HCT116 (cell line): ENCODE measurements around the gene PRPF8. TPM values are rescaled to one million over a fixed set of nuclear protein-coding genes. Genes with fewer than 3 reads are reported as not detected.

Experiments used
- ATAC-seq: fragments of 200-7000 bp; cut with Tn5 transposase; 2 replicates; pipeline ENCODE4 v1.9.1; 2020; ENCODE audit warnings: mild to moderate bottlenecking, moderate library complexity
- BruUV-seq: library from RNA; stranded (reverse); fragments of 400-500 nt; replicated peaks from 2 replicates; lab custom pipeline; 2021; lab: Mats Ljungman, UMichigan
- CTCF ChIA-PET: fragments of 300-600 bp; sonication (Branson Sonifier 250); formaldehyde crosslinking; loops from one replicate; lab custom pipeline; 2021; ENCODE audit warnings: antibody characterized with exemption; lab: Charles Lee
- POLR2A ChIA-PET: fragments of 300-600, 350-600 bp; sonication (Branson Sonifier 250); formaldehyde crosslinking; loops from one replicate; lab custom pipeline; 2021; ENCODE audit warnings: antibody characterized with exemption; lab: Charles Lee
- RAD21 ChIA-PET, 2 experiments: fragments of 300-600 bp; sonication (Branson Sonifier 250); formaldehyde crosslinking; loops; one replicate each; lab custom pipeline; 2023; ENCODE audit warnings: low total read pairs in 2 of 2; ENCODE audit not compliant: uncharacterized antibody in 2 of 2, unreplicated experiment in 2 of 2, low non-redundant PET in 1 of 2; lab: Charles Lee
- DNase-seq: peaks from one replicate; pipeline ENCODE4 v3.0.0-alpha.2; 2010; ENCODE audit warnings: low read depth, low spot score
- H2AFZ ChIP-seq: fragments of 200-600 bp; shearing (Covaris generic), sonication (generic); 2 replicates; pipeline ENCODE4 v1.6.1; 2017; ENCODE audit warnings: low read depth, mixed run types, mixed read lengths, antibody characterized with exemption, low read length; ENCODE audit not compliant: poor library complexity, severe bottlenecking
- H3K27ac ChIP-seq: 2 replicates; pipeline ENCODE4 v1.5.1; 2012; ENCODE audit warnings: low read depth, low read length
- H3K27me3 ChIP-seq: fragments of 200-600 bp; sonication (generic); 2 replicates; pipeline ENCODE4 v1.6.1; 2016; ENCODE audit warnings: mixed run types, low read length, mixed read lengths; ENCODE audit not compliant: insufficient read depth
- H3K36me3 ChIP-seq, 2 experiments: fragments of 200-500 bp in 1 of 2; fragments of 200-600 bp in 1 of 2; sonication (Bioruptor generic) in 1 of 2; sonication (generic) in 1 of 2; 2 replicates each; pipeline versions ENCODE4 v1.5.1 to v1.6.1; 2014 to 2016; ENCODE audit warnings: low read length in 2 of 2, inconsistent platforms in 1 of 2, mixed read lengths in 1 of 2, mixed run types in 1 of 2; ENCODE audit not compliant: insufficient read depth in 2 of 2, control insufficient read depth in 1 of 2
- H3K4me1 ChIP-seq, 2 experiments: fragments of 200-600 bp in 1 of 2; sonication (generic) in 1 of 2; 2 replicates each; pipeline versions ENCODE4 v1.5.1 to v1.6.1; 2012 to 2017; ENCODE audit warnings: low read length in 2 of 2, inconsistent platforms in 1 of 2, mild to moderate bottlenecking in 1 of 2, mixed read lengths in 1 of 2, mixed run types in 1 of 2, moderate library complexity in 1 of 2; ENCODE audit not compliant: insufficient read depth in 2 of 2, control insufficient read depth in 1 of 2
- H3K4me2 ChIP-seq: fragments of 200-600 bp; sonication (generic); 2 replicates; pipeline ENCODE4 v1.6.1; 2017; ENCODE audit warnings: mixed run types, low read length, mixed read lengths
- H3K4me3 ChIP-seq, 2 experiments: fragments of 200-600 bp in 1 of 2; sonication (generic) in 1 of 2; replicated peaks in 1 of 2; 2 replicates each; pipeline ENCODE4 v1.5.1; 2011 to 2016; ENCODE audit warnings: low read length in 2 of 2, control low read depth in 1 of 2, low read depth in 1 of 2, mild to moderate bottlenecking in 1 of 2, mixed read lengths in 1 of 2, mixed run types in 1 of 2
- H3K79me2 ChIP-seq: fragments of 200-600 bp; sonication (generic); 2 replicates; pipeline ENCODE4 v1.6.1; 2017; ENCODE audit warnings: mild to moderate bottlenecking, mixed run types, low read length, moderate library complexity, mixed read lengths; ENCODE audit not compliant: insufficient read depth
- H3K9ac ChIP-seq: fragments of 200-600 bp; sonication (generic); 2 replicates; pipeline ENCODE4 v1.6.1; 2016; ENCODE audit warnings: low read length, mixed read lengths
- H3K9me2 ChIP-seq: fragments of 200-600 bp; sonication (generic), shearing (Covaris generic); 2 replicates; pipeline ENCODE4 v1.6.1; 2017; ENCODE audit warnings: mixed run types, mild to moderate bottlenecking, moderate library complexity; ENCODE audit not compliant: insufficient read depth
- H3K9me3 ChIP-seq, 2 experiments: fragments of 200-500 bp in 1 of 2; fragments of 200-600 bp in 1 of 2; sonication (Bioruptor generic) in 1 of 2; sonication (generic) in 1 of 2; 2 replicates each; pipeline ENCODE4 v1.6.1; 2014 to 2017; ENCODE audit warnings: low read length in 2 of 2, mixed read lengths in 2 of 2, inconsistent platforms in 1 of 2, low read depth in 1 of 2, mild to moderate bottlenecking in 1 of 2, mixed run types in 1 of 2, moderate library complexity in 1 of 2; ENCODE audit not compliant: control insufficient read depth in 1 of 2, insufficient read depth in 1 of 2
- H4K20me1 ChIP-seq: fragments of 200-600 bp; sonication (generic), shearing (Covaris generic); 2 replicates; pipeline ENCODE4 v1.6.1; 2017; ENCODE audit warnings: mixed run types, mild to moderate bottlenecking, moderate library complexity; ENCODE audit not compliant: insufficient read depth
- TCF7L2 ChIP-seq: IDR thresholded peaks from 2 replicates; pipeline ENCODE4 v1.7.0; 2011; ENCODE audit warnings: borderline replicate concordance, inconsistent platforms; ENCODE audit not compliant: insufficient read depth, insufficient read length; ENCODE audit errors: extremely low read depth
- intact Hi-C: fragments of 100-400 bp; cut with micrococcal nuclease; formaldehyde crosslinking; loops from 2 replicates; pipeline ENCODE4 v1.10.0; 2022
- total RNA-seq: library from RNA; stranded (reverse); gene quantifications from one replicate; pipeline ENCODE4 v1.2.1, GENCODE V29; 2021; ENCODE audit not compliant: unreplicated experiment
- TF ChIP-seq, protein P1 (sequence below): IDR thresholded peaks from 2 replicates; pipeline ENCODE4 v1.6.1; 2012

Gene PRPF8
- total RNA-seq, 1 experiment from 2014 or later, result 386 TPM

- H3K9ac ChIP-seq, result no peak overlapping the region
- ATAC-seq (no peak), DNase-seq (no peak)
- no peaks in the 10 kb centered on the region for H3K79me2 ChIP-seq
- peaks cover 14 to 27% of the 10 kb centered on the region in 2 experiments for H3K4me1 ChIP-seq
- POLR2A ChIA-PET, result interaction anchor here (1.4 kb wide), 1 partner anchor 10 kb away, joined by 3 read pairs; no protein-coding TSS in a partner anchor
- no peaks in the 10 kb centered on the region for H3K9me3 ChIP-seq
- H4K20me1 ChIP-seq, result no peaks in the 10 kb centered on the region
- H3K27me3 ChIP-seq, result no peaks in the 10 kb centered on the region
- no peak for TF ChIP-seq TCF7L2
- intact Hi-C loops, result no loop called here
- no TSS peak for BruUV-seq
- no peak overlapping the region for H2AFZ ChIP-seq
- CTCF ChIA-PET, result interaction anchor here (1.7 kb wide), 1 partner anchor 10 kb away, joined by 6 read pairs; no protein-coding TSS in a partner anchor
- H3K4me3 ChIP-seq, result no peak overlapping the region
- H3K4me2 ChIP-seq, result no peak overlapping the region
- no peak overlapping the region for H3K27ac ChIP-seq
- H3K9me2 ChIP-seq, result no peaks in the 10 kb centered on the region
- RAD21 ChIA-PET, result no interaction called here
- H3K36me3 ChIP-seq, result no peaks in the 10 kb centered on the region
These were observed 44.2 kb downstream of the PRPF8 start for GRCh38 chr17:1640329-1641064.

DNA sequence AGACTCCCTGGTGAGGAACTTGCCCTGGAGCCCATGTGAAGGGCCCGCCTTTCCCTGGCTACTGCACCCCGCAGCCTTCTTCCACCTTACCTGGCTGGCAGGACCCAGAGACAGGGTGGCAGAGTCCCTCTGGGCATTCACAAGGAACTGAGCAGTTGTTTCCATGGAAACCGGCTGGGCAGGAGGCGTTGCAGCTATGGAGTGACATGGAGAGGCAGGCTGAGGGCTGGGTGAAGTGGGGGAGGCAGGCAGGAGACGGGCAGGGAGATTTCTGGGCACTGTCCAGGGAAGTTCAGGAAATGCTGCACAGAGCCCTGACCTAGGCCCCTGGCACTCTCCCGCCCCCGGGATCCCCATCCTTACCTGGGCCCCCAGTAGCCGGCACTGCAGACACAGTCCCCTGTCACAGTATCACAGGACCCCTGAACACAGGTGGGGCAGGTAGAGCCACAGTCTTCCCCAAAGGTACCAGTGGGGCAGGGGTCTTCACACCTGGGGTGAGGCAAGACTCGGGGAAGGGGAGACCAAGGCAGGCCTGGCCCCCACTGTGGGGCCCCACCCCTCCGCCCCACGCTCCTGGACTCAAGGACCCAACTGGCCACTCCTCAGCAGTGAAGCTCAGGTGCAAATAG, 45.0 kb downstream of the PRPF8 start:
- no peak overlapping the region for H3K4me3 ChIP-seq
- TF ChIP-seq, protein P1, sequence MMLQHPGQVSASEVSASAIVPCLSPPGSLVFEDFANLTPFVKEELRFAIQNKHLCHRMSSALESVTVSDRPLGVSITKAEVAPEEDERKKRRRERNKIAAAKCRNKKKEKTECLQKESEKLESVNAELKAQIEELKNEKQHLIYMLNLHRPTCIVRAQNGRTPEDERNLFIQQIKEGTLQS, result no peak
- H3K27me3 ChIP-seq, result no peaks in the 10 kb centered on the region
- H4K20me1 ChIP-seq, result no peaks in the 10 kb centered on the region
- H3K4me2 ChIP-seq, result no peak overlapping the region
- no peaks in the 10 kb centered on the region for H3K9me3 ChIP-seq
- ChIA-PET RAD21 (interaction anchor here in 1 of 2 experiments (0.6 kb wide), 1 partner anchor 123 kb away, joined by 5 read pairs; the partner anchor contains the start of gene INPP5K), CTCF (interaction anchor here (1.1 to 1.7 kb wide), 3 partner anchors 9 to 10 kb away, joined by 4 to 6 read pairs (median 5); no protein-coding TSS in a partner anchor), POLR2A (interaction anchor here (1.4 kb wide), 1 partner anchor 9 kb away, joined by 3 read pairs; no protein-coding TSS in a partner anchor)
- no peak for DNase-seq
- no peaks in the 10 kb centered on the region for H3K79me2 ChIP-seq
- no peaks in the 10 kb centered on the region for H3K9me2 ChIP-seq
- intact Hi-C loops, result loop anchor here (10.0 kb wide), 1 partner anchor 155 kb away; no protein-coding TSS in a partner anchor
- no peak overlapping the region; the same call in 1 of the 2 replicates for H3K27ac ChIP-seq
- BruUV-seq, result no TSS peak
- H3K36me3 ChIP-seq, result no peaks in the 10 kb centered on the region
- no peak for ATAC-seq
- peaks cover 11 to 23% of the 10 kb centered on the region in 2 experiments for H3K4me1 ChIP-seq
- H3K9ac ChIP-seq, result no peak overlapping the region
- H2AFZ ChIP-seq, result no peak overlapping the region
